HepG2 (cell line): ENCODE results near the gene CUL9. TPM values are rescaled to one million over a fixed set of nuclear protein-coding genes. Genes with fewer than 3 reads are reported as not detected.
A peak's percentile ranks its signal among the peaks of the same experiment; 100 is the strongest.

ENCODE experiments used
- AHR ChIP-seq: IDR thresholded peaks from 2 replicates; pipeline ENCODE4 v1.6.1; 2018; ENCODE audit warnings: missing genetic modification reagents, missing compliant biosample characterization
- ARID2 ChIP-seq: sonication (generic); formaldehyde crosslinking; IDR thresholded peaks from 2 replicates; pipeline ENCODE4 v1.8.1; 2022; ENCODE audit warnings: mild to moderate bottlenecking, missing genetic modification reagents, borderline replicate concordance
- CREM ChIP-seq, 2 experiments: sonication (generic) in 1 of 2; formaldehyde crosslinking in 1 of 2; IDR thresholded peaks; 2 replicates each; pipeline versions ENCODE4 v1.4.0 to v1.6.1; 2016 to 2020; ENCODE audit warnings: antibody characterized with exemption in 1 of 2, mild to moderate bottlenecking in 1 of 2, missing genetic modification reagents in 1 of 2
- KMT2A ChIP-seq: sonication (generic); formaldehyde crosslinking; IDR thresholded peaks from 2 replicates; pipeline ENCODE4 v1.4.0; 2020; ENCODE audit warnings: missing genetic modification reagents
- MTF1 ChIP-seq: sonication (generic); formaldehyde crosslinking; IDR thresholded peaks from 2 replicates; pipeline ENCODE4 v1.5.0; 2020; ENCODE audit warnings: missing genetic modification reagents
- NFYB ChIP-seq: sonication (generic); formaldehyde crosslinking; IDR thresholded peaks from 2 replicates; pipeline ENCODE4 v1.4.0; 2020; ENCODE audit warnings: missing genetic modification reagents
- PHF20 ChIP-seq: sonication (generic); formaldehyde crosslinking; IDR thresholded peaks from 2 replicates; pipeline ENCODE4 v1.5.0; 2020; ENCODE audit warnings: mild to moderate bottlenecking, missing genetic modification reagents
- RARA ChIP-seq: IDR thresholded peaks from 2 replicates; pipeline ENCODE4 v1.6.1; 2016; ENCODE audit warnings: missing genetic modification reagents, missing compliant biosample characterization
- SIX4 ChIP-seq: sonication (generic); formaldehyde crosslinking; IDR thresholded peaks from 2 replicates; pipeline ENCODE4 v1.4.0; 2020; ENCODE audit warnings: missing genetic modification reagents
- TGIF2 ChIP-seq: IDR thresholded peaks from 2 replicates; pipeline ENCODE4 v1.6.1; 2016; ENCODE audit warnings: control low read depth, missing compliant biosample characterization
- ZNF12 ChIP-seq: sonication (generic); formaldehyde crosslinking; IDR thresholded peaks from 2 replicates; pipeline ENCODE4 v1.5.0; 2020; ENCODE audit warnings: missing genetic modification reagents
- ZNF354B ChIP-seq: sonication (generic); formaldehyde crosslinking; IDR thresholded peaks from 2 replicates; pipeline ENCODE4 v1.8.0; 2022; ENCODE audit warnings: mild to moderate bottlenecking, missing genetic modification reagents
- ZNF383 ChIP-seq: sonication (generic); formaldehyde crosslinking; IDR thresholded peaks from 2 replicates; pipeline ENCODE4 v1.4.0; 2020; ENCODE audit warnings: missing genetic modification reagents, mild to moderate bottlenecking, borderline replicate concordance
- ZNF552 ChIP-seq: sonication (generic); formaldehyde crosslinking; IDR thresholded peaks from 2 replicates; pipeline ENCODE4 v1.9.0; 2022; ENCODE audit warnings: missing genetic modification reagents, mild to moderate bottlenecking, borderline replicate concordance
- ZNF558 ChIP-seq: sonication (generic); formaldehyde crosslinking; IDR thresholded peaks from 2 replicates; pipeline ENCODE4 v1.9.0; 2022; ENCODE audit warnings: mild to moderate bottlenecking, missing genetic modification reagents, borderline replicate concordance
- ZNF598 ChIP-seq: sonication (generic); formaldehyde crosslinking; IDR thresholded peaks from 2 replicates; pipeline ENCODE4 v1.5.1; 2020; ENCODE audit warnings: mild to moderate bottlenecking, missing genetic modification reagents, borderline replicate concordance
- ZNF883 ChIP-seq: sonication (generic); formaldehyde crosslinking; IDR thresholded peaks from 2 replicates; pipeline ENCODE4 v1.5.1; 2020; ENCODE audit warnings: mild to moderate bottlenecking, missing genetic modification reagents; ENCODE audit errors: not compliant biosample characterization
- polyA plus RNA-seq, 8 experiments: library from polyadenylated mRNA; depleted of rRNA in 3 of 8; stranded (reverse) in 7 of 8; unstranded in 1 of 8; fragments of >200 nt; fragmentation: Illumina TruSeq in 4 of 8; extraction: Trizol in 4 of 8; gene quantifications; 2 replicates each; pipeline versions ENCODE4 v1.2.1 to v1.2.3, GENCODE V29; 2011 to 2016; ENCODE audit warnings: low read depth in 4 of 8, missing spikeins in 1 of 8, mixed read lengths in 1 of 8; ENCODE audit not compliant: insufficient read depth in 1 of 8
- total RNA-seq, 5 experiments: library from RNA; depleted of rRNA; stranded (reverse); fragments of >200 nt; fragmentation: Illumina TruSeq; extraction: Trizol; gene quantifications; 2 replicates each; pipeline ENCODE4 v1.2.3, GENCODE V29; 2016; ENCODE audit warnings: low read depth in 1 of 5
- TF ChIP-seq, protein P1 (sequence below): sonication (generic); formaldehyde crosslinking; IDR thresholded peaks from 2 replicates; pipeline ENCODE4 v1.8.0; 2022; ENCODE audit warnings: missing genetic modification reagents, low read depth, mild to moderate bottlenecking, borderline replicate concordance
- TF ChIP-seq, protein P2 (sequence below): conservative IDR thresholded peaks from 2 replicates; pipeline ENCODE4 v1.6.1; 2018; ENCODE audit warnings: missing genetic modification reagents
- TF ChIP-seq, protein P3 (sequence below): sonication (generic); formaldehyde crosslinking; IDR thresholded peaks from 2 replicates; pipeline ENCODE4; 2020; ENCODE audit warnings: missing genetic modification reagents, mild to moderate bottlenecking, borderline replicate concordance
- TF ChIP-seq, protein P4 (sequence below): sonication (generic); formaldehyde crosslinking; IDR thresholded peaks from 2 replicates; pipeline ENCODE4 v1.8.1; 2022; ENCODE audit warnings: mild to moderate bottlenecking, missing genetic modification reagents
- TF ChIP-seq, protein P5 (sequence below): sonication (generic); formaldehyde crosslinking; IDR thresholded peaks from 2 replicates; pipeline ENCODE4 v1.5.1; 2020; ENCODE audit warnings: missing genetic modification reagents, mild to moderate bottlenecking, borderline replicate concordance

The CUL9 gene
- total and polyA plus RNA-seq, 2 of the 13 experiments (the other 11 are each of a cell fraction or from before 2014, with no cell fraction given), result 11.4 to 13.7 TPM

DNA sequence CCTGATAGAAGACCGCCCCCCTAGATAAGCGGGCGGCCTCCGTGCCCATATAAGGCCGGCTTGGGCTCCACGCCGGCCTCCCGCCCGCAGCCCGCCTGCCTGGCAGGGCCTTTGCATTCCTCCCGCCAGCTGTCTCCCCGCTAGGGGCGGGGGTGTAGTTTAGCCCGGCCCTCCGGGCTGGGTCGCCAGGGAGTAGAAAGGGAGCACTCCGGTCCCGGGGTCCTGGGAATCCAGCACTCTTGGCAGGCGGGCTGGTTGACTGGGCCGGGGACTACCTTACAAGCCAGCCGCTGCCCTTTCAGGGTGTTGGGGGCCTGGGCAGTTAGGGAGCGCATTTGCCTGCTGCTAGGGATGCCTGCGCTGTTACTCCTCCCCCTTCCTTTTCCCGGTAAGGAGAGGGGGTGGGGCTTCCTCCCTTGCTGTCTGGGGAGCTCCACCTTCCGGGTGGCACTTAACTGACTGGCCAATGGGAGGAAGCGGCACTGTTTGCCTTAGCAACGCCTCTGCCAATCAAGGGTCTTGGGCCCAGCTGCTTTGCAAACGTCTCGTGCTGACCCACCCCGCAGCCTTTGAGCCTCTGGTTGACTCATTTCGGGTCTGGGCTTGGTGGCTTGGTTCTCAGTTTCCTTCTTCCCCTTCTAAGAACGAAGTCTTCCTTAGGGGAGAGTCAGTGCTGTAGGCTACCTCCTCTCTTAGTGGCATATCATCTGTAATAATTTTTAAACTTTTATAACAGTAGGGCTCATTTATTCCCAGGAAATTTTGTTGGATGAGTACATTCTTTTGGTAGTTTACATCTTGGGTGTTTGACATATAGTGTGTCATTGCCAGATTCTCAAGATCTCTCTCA is 7.5 kb upstream of the CUL9 start (continued):
- TF ChIP-seq, protein P1, sequence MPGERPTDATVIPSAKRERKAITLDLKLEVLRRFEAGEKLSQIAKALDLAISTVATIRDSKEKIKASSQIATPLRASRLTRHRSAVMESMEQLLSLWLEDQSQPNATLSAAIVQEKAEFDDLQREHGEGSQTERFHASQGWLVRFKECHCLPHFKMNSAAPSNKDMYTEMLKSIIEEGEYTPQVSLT, result no peak
- no peak for TF ChIP-seq ARID2 (CRISPR knock-in tag)
- peak; percentile 82 for TF ChIP-seq TGIF2
- no peak for TF ChIP-seq ZNF558 (CRISPR knock-in tag)
- TF ChIP-seq, protein P2, sequence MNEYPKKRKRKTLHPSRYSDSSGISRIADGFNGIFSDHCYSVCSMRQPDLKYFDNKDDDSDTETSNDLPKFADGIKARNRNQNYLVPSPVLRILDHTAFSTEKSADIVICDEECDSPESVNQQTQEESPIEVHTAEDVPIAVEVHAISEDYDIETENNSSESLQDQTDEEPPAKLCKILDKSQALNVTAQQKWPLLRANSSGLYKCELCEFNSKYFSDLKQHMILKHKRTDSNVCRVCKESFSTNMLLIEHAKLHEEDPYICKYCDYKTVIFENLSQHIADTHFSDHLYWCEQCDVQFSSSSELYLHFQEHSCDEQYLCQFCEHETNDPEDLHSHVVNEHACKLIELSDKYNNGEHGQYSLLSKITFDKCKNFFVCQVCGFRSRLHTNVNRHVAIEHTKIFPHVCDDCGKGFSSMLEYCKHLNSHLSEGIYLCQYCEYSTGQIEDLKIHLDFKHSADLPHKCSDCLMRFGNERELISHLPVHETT, result no peak
- peak; percentile 33; the same call in 1 of the 2 replicates for TF ChIP-seq PHF20 (CRISPR knock-in tag)
- TF ChIP-seq NFYB, result peak; percentile 99
- TF ChIP-seq MTF1 (CRISPR knock-in tag), result no peak
- TF ChIP-seq KMT2A (CRISPR knock-in tag), result peak; percentile 36; the same call in 1 of the 2 replicates
- peak; percentile 17; the same call in 1 of the 2 replicates for TF ChIP-seq ZNF12 (CRISPR knock-in tag)
- TF ChIP-seq, protein P3, sequence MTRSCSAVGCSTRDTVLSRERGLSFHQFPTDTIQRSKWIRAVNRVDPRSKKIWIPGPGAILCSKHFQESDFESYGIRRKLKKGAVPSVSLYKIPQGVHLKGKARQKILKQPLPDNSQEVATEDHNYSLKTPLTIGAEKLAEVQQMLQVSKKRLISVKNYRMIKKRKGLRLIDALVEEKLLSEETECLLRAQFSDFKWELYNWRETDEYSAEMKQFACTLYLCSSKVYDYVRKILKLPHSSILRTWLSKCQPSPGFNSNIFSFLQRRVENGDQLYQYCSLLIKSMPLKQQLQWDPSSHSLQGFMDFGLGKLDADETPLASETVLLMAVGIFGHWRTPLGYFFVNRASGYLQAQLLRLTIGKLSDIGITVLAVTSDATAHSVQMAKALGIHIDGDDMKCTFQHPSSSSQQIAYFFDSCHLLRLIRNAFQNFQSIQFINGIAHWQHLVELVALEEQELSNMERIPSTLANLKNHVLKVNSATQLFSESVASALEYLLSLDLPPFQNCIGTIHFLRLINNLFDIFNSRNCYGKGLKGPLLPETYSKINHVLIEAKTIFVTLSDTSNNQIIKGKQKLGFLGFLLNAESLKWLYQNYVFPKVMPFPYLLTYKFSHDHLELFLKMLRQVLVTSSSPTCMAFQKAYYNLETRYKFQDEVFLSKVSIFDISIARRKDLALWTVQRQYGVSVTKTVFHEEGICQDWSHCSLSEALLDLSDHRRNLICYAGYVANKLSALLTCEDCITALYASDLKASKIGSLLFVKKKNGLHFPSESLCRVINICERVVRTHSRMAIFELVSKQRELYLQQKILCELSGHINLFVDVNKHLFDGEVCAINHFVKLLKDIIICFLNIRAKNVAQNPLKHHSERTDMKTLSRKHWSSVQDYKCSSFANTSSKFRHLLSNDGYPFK, result peak; percentile 68; the same call in 1 of the 2 replicates
- TF ChIP-seq CREM (IDR thresholded peaks at IDR 0.05), result peak; percentile 45; the same call in 1 of the 2 replicates
- no peak for TF ChIP-seq CREM (CRISPR knock-in tag; IDR thresholded peaks at IDR 0.05)
- TF ChIP-seq SIX4 (CRISPR knock-in tag), result no peak
- TF ChIP-seq ZNF383 (CRISPR knock-in tag), result no peak
- TF ChIP-seq ZNF883, result peak; percentile 83
- 0 out of 2 replicates have a peak, but pooled peaks have one; percentile 40 for TF ChIP-seq AHR (CRISPR knock-in tag)
- TF ChIP-seq ZNF598 (CRISPR knock-in tag), result peak; percentile 74; the same call in 1 of the 2 replicates
- no peak for TF ChIP-seq RARA (CRISPR knock-in tag)
- TF ChIP-seq ZNF552 (CRISPR knock-in tag), result no peak
- TF ChIP-seq, protein P4, sequence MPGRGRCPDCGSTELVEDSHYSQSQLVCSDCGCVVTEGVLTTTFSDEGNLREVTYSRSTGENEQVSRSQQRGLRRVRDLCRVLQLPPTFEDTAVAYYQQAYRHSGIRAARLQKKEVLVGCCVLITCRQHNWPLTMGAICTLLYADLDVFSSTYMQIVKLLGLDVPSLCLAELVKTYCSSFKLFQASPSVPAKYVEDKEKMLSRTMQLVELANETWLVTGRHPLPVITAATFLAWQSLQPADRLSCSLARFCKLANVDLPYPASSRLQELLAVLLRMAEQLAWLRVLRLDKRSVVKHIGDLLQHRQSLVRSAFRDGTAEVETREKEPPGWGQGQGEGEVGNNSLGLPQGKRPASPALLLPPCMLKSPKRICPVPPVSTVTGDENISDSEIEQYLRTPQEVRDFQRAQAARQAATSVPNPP, result no peak
- no peak for TF ChIP-seq ZNF354B
- TF ChIP-seq, protein P5, sequence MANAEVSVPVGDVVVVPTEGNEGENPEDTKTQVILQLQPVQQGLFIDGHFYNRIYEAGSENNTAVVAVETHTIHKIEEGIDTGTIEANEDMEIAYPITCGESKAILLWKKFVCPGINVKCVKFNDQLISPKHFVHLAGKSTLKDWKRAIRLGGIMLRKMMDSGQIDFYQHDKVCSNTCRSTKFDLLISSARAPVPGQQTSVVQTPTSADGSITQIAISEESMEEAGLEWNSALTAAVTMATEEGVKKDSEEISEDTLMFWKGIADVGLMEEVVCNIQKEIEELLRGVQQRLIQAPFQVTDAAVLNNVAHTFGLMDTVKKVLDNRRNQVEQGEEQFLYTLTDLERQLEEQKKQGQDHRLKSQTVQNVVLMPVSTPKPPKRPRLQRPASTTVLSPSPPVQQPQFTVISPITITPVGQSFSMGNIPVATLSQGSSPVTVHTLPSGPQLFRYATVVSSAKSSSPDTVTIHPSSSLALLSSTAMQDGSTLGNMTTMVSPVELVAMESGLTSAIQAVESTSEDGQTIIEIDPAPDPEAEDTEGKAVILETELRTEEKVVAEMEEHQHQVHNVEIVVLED, result peak; percentile 43; the same call in 1 of the 2 replicates
